ENCODE measurements around the gene MIPEP.

Gene MIPEP

DNA sequence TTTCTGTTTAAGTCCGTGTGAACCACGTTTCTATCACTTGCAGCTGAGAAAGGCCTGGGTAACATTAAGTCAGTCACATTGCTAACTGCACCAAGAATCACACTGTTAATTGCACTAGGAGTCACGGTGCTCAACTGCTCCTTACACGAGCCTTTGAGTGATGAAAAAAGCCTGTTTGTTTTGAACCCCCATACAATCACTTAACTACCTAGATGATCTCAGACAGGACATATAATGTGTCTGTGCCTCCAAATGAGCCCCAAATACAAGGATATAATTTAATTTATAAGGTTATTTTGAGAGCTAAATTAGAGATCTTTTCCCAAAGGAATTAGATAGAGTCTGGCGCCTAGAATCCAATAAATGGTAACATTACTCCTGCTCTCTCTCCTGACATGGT, 84.1 kb downstream of the MIPEP start:
- no peak for DNase-seq

DNA sequence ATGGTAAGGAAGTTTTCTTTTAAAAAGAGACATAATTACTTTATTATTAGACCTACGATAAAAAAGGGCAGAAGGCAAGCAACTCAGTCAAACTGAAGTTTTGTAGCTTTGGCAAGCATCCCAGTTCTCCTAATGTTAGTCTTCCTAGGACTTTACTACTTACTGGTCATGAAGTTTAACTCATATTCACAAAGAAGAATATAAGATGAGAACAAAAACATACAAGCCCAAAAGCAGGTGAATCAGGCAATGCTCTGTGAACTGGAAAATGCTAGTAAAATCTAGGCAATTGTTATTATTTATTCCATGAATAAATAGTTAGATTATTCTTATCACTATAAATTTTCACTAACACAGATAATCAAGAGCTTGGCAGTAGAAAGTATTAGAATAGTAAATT, 85.0 kb downstream of the MIPEP start:
- DNase-seq: no peak

DNA sequence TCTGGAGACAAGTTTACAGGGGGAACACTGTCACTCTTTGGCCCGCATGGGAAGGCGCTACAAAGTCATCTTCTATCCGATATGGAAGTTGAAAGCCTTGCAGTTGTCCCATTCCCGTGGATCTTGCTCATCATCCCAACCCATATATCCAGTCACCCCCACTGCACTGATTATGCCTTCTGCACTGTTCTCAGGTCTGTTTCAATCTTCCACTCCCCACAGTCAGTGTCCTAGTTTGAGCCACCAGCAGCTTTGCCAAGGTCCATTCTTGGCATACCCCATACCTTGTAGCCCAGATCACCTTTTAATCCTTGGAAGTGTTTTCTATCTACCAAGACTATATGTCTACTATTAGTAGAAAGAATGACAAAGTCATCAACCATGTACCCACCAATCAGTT, 88.1 kb downstream of the MIPEP start:
- no peak for DNase-seq

DNA sequence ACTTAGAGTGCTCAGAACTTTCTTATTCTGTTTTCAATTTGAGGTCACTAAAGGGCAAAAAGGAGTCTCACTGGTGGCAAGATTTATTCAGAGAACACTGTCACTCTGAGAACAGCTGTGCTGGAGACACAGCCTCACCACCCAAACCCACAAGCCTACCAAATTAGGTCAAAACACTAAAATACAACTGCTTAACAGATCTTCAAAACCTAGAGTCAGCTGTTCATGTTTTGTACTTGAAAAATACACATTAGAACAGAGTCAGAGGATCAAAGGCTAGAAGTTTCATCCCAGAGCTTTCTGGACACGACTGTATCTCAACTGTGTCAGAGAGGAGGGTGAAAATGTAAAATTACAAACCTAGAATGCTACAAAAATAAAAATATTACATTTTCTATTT, 89.3 kb downstream of the MIPEP start:
- no peak for DNase-seq

DNA sequence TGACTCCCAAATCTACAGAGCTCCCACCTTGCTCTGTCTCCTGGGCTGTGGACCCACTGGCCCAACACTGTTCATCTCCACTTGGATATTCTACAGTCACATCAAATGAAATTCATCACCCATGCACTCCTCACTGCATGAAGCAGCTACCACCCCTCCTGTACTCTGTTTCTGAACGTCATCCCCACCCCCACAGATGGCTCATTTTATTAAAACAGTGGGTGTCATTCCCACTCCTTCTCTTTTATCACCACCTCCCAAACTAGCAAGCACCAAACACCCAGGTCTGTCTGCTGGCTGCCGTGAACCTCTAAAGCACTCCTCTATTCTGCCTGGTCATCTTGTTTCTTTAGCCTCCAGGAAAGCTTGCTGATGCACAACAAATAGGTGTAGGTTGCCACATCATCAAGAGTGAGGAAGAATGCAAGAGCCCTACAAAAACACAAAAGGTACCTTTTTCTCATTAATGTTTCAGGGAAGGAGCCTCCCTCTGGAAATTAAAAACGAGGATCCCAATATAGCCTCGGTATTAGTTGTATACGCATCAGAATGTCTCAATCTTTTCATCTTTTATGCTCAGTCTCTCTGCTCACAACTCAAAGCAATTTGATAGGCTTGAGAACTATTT, 91.8 kb downstream of the MIPEP start:
- DNase-seq: no peak

DNA sequence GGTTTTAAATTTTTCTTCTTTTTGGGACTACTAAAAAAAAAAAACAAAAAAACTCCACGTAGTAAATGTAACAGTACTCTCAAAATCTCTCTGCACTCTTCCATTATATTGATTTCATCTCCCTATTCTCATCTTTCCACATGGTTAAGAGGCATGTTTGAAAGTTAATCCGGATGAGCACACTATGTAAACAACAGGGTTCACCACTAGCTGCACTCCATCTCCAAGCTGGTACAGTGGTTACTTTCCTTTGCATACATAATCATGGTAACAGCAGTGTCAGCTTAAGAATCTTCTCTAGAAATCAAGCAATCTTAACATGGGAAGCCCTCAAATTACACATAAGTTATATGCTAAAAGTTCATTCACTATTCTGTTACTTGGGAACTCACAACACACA, 92.6 kb downstream of the MIPEP start:
- DNase-seq: no peak

DNA sequence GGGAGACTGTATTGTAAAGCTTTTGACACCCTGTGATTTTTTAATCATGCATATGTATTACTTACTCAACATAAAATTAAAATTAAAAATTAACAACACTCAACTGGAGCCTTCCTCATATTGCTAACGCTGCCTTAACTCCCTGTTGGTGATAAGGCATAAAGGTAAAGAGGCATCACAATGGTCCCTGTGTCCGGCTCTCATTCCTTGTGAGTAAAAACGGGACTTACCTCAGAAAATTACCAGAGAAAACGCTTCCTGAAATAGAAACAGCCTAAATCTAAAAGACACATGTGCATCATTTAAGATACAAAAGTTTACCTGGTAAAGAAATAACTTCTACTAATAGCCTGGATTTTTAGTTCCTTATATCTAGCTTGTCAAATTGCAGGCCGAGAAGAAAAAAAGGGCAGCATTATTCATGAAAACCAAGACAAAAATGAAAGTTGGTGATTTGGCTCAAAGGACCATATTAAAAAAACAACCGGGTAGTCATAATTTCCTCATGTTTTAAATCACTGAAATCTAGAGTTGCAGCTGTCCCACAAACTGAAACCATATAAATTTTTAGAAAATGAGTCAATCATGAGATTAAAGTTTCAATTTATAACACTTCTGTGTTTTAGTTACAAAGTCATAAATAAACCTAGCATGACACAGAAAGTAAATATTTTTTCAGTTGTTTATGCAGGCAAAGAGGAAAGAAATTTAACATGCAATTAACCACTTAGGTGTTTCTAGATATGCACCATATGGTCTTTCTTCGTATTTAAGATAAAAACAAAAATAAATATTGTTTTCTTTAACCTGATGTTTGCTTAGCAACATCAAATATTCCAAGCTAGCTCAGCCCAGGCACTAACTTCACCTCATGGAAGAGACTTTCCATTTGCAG, 94.7 kb downstream of the MIPEP start:
- DNase-seq: no peak

DNA sequence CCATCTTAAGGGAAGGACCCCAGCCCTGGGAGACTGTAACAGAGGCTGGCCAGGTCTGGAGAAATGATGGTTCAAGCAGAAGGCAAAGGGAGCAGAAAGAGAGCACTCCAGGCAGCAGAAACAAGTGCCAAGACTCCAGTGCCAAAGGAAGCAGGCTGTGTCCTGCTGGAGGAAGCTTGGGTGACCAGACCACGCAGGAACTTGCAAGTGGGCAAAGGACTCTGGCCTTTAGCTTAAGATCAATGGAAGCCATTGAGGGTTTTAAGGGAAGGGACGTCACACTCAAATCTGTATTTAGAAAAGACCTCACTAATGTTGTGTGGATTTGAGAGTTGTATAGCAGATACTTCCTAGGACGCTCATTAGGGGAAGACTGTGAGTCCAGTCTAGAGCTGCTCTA, 95.5 kb downstream of the MIPEP start:
- no peak for DNase-seq

DNA sequence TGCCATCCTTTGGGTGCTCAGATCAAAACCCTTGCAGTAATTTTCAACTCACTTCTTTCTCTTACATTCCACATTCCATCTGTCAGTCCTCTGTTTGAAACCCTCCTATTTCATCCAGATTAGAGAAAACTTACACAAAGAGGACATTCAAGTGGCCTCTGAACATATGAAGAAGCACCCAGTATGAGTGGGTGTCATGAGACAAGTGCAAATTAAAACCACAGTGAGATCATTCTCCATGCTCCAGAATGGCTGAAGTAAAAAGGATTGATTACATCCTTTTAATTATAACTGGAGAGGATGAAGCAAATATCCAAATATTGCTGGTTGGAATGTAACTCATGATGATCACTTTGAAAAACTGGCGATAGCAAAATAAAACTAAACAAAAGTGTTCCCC, 96.5 kb downstream of the MIPEP start:
- DNase-seq: no peak

DNA sequence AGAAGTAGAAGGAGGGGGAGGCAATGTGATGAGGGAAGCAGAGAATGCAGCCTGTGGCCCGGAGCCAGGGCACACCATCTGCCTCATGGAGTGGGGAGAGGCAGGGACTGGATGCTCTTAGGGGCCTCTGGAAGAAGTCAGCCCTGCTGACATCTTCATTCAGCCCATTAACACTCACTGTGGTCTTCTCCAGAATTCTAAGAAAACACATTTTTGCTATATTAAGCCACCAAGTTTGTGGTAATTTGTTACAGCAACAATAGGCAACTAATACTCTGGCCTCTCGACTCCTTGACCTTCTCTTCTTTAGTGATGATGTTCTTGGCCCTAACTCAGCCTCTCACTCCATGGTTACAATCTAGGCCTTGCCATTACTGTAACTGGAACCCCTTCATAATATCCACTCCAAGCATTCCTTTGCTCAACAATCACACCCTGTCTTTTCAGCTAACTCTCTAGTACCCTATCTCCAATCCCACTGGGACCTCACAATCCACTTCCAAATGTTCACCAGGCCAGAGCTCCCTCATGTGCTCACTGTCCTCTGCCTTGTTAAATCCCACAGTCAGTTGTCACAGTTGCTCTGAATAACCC, 98.5 kb downstream of the MIPEP start:
- DNase-seq: no peak

DNA sequence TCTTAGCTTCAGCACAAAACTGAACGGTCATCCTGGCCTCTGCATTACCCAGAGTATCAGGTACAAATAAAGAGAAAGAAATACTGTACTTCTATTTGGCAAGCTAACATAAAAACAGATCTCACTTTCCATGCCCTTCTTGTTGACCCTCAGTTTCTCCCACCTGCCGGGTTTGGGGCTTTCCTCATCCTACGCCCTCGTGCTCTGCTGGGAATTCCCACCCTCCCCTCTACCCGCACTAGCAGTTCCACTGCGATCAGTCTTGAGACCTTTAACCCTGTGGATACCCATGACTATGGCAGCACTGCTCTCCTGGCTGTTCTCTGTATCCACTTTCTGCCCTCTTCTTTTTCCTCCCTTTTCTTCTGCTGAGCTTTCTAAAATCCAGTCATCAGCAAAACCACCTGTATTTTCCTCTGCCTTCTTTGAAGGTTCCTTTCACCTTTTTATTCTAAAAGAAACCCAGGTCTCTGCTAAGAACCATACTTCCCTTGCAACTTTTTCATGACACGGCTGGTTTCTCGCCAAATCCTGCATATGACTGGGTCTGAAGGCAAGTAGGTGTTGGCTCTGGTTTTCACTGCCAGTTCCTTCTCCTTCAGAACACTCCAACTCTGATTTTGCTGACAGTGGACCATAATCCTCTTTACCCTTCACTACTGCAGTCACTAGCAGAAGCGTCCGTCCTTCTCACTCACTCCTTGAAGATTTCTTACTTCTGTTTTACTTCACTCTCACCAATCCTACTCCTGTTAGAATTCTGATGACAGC, 99.4 kb downstream of the MIPEP start:
- DNase-seq: no peak

DNA sequence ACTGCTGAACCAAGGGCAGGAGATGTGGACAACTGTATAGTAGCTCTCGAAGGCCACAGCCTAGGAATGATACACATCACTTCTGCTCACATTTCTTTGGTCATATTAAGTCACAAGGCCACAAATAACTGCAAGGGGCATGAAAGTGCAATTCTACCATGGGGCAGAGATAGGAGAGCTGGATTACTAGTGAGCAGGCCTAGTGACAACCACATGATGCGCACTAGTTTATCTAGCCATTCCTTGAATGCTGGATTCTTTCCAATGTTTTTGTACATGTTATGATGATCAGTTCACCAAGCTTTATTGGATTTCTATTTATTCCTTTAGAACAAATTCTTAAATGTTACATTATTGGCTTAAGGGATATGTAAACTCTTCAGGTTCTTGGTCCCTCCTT, 100.7 kb downstream of the MIPEP start:
- DNase-seq: no peak

DNA sequence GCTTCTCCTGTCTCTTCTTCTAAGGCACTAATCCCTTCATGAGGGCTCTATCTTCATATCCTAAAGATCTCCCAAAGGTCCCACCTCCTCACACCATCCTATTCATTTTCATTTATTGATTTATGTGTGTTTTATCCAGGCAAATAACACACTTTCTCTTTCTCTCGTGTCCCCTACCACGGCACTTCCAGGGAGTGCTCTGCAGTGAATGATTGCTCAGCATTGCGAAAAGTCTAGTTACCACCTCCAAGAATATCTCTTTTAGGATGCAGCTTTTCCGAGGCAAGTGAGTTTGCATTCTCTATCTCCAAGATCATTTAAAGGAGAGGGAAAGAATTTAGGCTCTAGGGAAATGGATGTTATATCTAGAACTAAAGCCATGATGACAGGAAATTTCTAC, 101.7 kb downstream of the MIPEP start:
- no peak for DNase-seq

DNA sequence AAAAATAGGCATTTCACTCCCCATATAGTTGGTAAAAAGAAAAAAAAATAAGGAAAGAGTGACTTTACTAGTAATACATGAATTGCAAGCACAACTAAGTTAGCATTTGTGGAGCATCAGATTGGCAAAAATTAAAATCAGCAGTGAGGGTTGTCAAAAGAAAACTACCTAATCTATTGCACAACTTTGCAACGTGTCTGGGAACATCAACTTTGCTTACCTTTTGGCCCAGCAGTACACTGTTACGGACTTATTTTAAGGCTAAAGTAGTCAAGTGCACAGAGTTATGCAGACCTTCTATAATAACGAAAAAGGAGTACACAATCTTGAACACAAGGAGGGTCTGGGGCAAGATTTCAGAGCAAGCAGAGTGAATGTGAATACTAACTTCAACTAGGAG, 102.6 kb downstream of the MIPEP start:
- DNase-seq: no peak

DNA sequence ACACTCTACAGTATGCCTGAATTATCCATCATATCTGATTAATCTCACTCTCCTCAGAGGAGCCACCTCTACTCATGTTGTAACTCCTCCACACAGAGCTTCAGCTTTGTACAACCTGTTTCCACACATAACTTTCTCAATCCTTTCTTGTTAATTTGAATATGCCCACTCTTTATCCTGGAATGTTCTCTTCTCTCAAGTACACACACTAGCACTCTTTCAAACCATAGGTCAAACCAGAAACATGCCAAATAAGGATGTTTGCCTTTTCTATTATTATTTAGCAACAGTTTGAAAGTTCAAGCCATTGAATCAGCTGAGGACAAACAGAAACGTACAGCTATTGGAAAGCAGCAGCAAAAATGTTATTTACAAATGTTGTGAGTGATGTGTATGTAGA, 110.3 kb downstream of the MIPEP start:
- DNase-seq: no peak

DNA sequence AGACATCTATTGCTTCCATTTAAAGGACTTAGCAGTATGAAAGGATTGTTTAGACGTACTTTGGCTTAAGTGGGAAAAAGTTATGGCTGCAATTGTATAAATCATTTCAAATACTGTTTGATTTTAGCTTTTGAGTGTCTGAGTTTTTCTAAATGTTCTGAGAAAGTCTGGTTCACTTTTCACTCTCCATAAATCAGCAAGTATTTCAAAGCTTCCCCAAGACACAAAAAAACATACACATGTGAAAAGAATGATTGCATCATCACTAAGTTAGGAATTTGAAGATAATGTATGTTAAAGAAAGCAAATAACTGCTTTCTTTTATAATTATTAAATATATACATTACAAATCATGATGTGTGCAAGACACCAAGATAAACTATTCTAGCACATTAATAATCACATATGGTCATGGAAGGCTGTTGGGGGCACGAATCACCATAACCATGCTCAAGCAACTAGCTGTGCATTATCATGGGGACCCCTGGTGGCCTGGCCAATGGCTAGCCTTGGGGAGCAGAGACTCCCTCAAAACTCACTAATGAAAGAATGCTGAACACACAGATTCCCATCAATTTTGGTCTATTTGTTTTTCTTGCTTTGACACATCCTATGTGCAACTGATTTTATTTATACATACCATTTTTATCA, 111.1 kb downstream of the MIPEP start:
- no peak for DNase-seq

DNA sequence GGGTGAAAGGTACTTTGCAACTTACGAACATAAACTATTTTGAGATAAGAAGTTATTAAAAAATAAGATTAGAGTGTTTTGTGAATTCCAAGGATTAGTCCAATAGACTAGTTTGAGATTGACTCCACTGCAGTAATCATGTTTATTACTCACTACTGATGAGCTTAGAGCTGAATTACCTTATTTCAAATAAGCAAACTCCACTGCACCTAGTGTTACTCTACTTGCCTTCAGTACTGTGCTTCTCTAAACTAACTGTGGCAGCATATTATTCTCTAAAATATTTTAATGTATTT, 111.7 kb downstream of the MIPEP start:
- DNase-seq: no peak

DNA sequence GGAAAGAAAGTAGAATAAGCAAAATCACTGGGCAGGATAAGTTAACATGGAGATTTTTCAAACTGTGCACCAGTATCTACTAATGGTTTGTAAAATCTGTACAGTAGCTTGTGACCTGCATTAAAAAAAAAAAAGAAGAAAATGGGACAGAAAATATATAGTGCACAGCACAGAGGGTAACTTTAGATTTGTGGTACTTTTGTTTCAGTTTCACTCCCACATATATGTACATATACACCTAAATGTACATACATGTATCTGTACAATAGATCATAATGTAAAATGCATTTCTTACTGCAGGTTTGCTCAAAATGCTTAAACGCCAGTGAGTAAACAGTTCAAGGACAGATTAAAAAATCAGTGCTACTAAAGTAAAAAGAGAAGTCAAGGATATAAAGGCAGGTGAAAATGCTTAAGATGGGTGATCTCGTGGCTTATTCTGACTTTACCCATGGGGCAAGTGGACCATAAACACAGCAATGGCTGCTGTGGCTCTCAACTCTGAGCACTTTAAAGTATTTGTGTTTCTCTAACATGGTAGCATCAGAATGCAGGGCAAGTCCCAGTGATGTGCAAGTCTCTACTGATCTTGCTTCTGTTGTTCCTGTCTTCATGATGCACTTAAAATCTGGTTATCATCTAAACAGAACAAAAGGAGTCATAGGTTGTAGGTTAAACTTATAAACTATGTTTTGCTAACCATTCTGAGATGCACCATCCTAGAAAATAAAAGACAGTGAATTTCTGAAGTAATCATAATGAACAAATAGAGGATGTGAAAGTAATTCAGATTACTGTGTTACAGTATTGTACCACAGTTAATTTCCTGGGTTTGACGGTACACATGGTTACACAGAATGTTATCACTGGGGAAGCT, 112.3 kb downstream of the MIPEP start:
- no peak for DNase-seq

DNA sequence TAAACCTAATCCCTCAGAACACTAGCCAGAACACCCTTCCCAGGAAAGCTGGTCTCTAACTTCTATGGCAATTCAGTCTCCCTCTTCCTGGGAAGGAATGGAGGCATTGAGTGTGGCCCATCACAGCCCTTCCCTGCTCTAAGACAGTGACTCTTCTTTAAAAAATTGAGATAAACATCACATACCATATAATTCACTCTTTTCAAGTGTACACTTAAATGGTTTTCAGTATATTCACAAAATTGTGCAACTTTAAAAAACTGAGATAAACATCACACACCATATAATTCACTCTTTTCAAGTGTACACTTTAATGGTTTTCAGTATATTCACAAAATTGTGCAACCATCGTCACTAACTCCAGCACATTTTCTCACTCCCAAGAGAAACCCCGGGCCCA, 116.5 kb downstream of the MIPEP start:
- DNase-seq: no peak

DNA sequence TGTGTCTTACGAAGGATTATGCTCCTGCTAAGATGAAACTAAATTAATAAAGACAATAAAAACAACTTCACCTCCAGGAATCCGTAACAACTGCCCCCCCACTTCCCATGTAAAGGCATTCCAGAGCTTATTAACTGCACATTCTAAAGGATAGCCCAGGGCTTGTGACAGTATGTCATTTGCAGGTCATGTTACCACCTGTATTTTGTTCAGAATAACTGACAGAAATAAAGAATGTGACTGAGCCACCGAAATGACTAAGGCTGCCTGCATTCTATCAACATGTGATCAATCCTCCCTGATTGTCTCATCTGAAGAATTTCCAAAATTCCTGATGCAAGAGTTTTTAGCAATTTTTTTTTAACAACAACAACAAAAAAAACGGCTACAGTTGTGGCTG, 117.2 kb downstream of the MIPEP start:
- no peak for DNase-seq

DNA sequence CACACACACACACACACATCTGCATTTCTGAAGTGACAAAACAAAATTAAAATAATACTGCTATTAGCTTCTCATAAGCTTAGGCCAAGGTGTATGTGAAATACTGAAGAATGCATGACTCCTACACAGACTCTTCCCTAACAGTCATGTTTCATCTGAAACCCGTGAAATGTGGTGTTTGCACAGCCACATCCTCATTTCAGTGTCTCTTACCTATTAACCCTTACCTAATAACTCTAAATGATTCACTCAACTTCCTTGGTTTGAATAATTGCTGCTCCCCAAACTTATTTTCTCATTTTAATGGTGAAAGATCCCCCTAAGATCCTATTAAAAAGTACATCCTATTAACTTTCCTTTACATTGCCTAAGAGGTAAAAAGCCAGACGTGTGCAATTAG, 117.6 kb downstream of the MIPEP start:
- no peak for DNase-seq

DNA sequence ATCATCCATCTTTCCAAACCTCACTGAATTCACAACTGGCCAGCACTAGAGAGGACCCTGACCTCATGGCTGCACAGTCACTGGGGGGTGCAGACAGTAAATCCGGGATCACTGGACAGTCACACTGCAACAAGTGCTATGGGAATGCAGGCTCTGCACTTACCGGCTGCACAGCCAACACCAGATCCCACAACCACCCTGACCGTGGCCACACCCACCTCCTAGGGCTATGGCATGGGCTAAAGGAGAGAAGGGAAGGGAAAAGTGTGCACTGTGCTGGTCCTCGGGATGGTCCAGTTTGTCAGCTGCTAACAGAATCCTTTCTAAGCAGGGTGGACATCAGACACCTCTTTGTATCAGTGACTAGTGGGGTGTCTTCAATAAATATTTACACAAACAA, 118.2 kb downstream of the MIPEP start:
- no peak for DNase-seq

All from DMS79 (cell line).